DOHH2 (cell line): ENCODE data around the gene MBTPS1.

ENCODE experiments used
- H3F3A ChIP-seq: fragments of 200-600 bp; sonication (generic), shearing (Covaris generic); 2 replicates; pipeline ENCODE4 v1.6.0; 2016; ENCODE audit warnings: antibody characterized with exemption, mild to moderate bottlenecking; ENCODE audit not compliant: control insufficient read depth, insufficient read depth
- H3K27ac ChIP-seq: fragments of 200-600 bp; sonication (generic); 2 replicates; pipeline ENCODE4 v1.5.1; 2014; ENCODE audit warnings: low read depth, mild to moderate bottlenecking, low read length, moderate library complexity
- H3K27me3 ChIP-seq: fragments of 200-600 bp; sonication (generic); 2 replicates; pipeline ENCODE4 v1.6.1; 2014; ENCODE audit warnings: mild to moderate bottlenecking, low read length, mixed read lengths; ENCODE audit not compliant: control insufficient read depth
- H3K36me3 ChIP-seq: fragments of 200-600 bp; sonication (generic); 2 replicates; pipeline ENCODE4 v1.6.1; 2014; ENCODE audit warnings: mild to moderate bottlenecking, low read length, moderate library complexity, mixed read lengths; ENCODE audit not compliant: control insufficient read depth
- H3K4me1 ChIP-seq: fragments of 200-600 bp; sonication (generic); 2 replicates; pipeline ENCODE4 v1.6.1; 2014; ENCODE audit warnings: mild to moderate bottlenecking, low read length, mixed read lengths; ENCODE audit not compliant: control insufficient read depth
- H3K4me2 ChIP-seq: fragments of 200-600 bp; sonication (generic); 2 replicates; pipeline ENCODE4 v1.6.0; 2014; ENCODE audit warnings: mild to moderate bottlenecking, low read length, moderate library complexity
- H3K4me3 ChIP-seq: fragments of 200-600 bp; sonication (generic); 2 replicates; pipeline ENCODE4 v1.5.1; 2014; ENCODE audit warnings: mild to moderate bottlenecking, low read length, mixed read lengths
- H3K79me2 ChIP-seq: fragments of 200-600 bp; sonication (generic); 2 replicates; pipeline ENCODE4 v1.6.1; 2014; ENCODE audit warnings: mild to moderate bottlenecking, low read length, mixed read lengths; ENCODE audit not compliant: control insufficient read depth
- H3K9me2 ChIP-seq: fragments of 200-600 bp; sonication (generic); replicated peaks from 2 replicates; pipeline ENCODE4 v1.6.1; 2014; ENCODE audit warnings: mild to moderate bottlenecking, low read length, mixed read lengths; ENCODE audit not compliant: control insufficient read depth
- H3K9me3 ChIP-seq: fragments of 200-600 bp; sonication (generic); 2 replicates; pipeline ENCODE4 v1.6.1; 2014; ENCODE audit warnings: antibody characterized with exemption, low read length, mixed read lengths; ENCODE audit not compliant: control insufficient read depth, insufficient read depth
- H4K20me1 ChIP-seq: fragments of 200-600 bp; sonication (generic); 2 replicates; pipeline ENCODE4 v1.6.0; 2014; ENCODE audit warnings: low read depth, mild to moderate bottlenecking, antibody characterized with exemption, low read length, moderate library complexity; ENCODE audit not compliant: control insufficient read depth, insufficient read depth
- CTCF ChIP-seq: fragments of 200-600 bp; sonication (generic); IDR thresholded peaks from one replicate; pipeline ENCODE4 v1.5.1; 2014; ENCODE audit warnings: antibody characterized with exemption, mild to moderate bottlenecking, low read depth, low read length; ENCODE audit not compliant: poor library complexity, severe bottlenecking
- EZH2phosphoT487 ChIP-seq: fragments of 200-600 bp; sonication (generic); IDR thresholded peaks from 2 replicates; pipeline ENCODE4 v1.6.1; 2017; ENCODE audit warnings: borderline replicate concordance, mild to moderate bottlenecking, antibody characterized with exemption, low read length, moderate library complexity, mixed read lengths

The MBTPS1 gene

GRCh38 chr16:84079664-84080063, 37.1 kb downstream of the MBTPS1 start:
- Histone ChIP-seq H3K4me3 (no peak overlapping the region), H3K27ac (no peak overlapping the region), H3K4me2 (no peak overlapping the region), H3K36me3 (peaks cover 86% of the 10 kb centered on the region), H3K9me2 (no peaks in the 10 kb centered on the region), H3K79me2 (peaks cover 4% of the 10 kb centered on the region), H4K20me1 (no peaks in the 10 kb centered on the region), H3K4me1 (peaks cover 2% of the 10 kb centered on the region), H3K9me3 (no peaks in the 10 kb centered on the region), H3F3A (no peaks in the 10 kb centered on the region), H3K27me3 (no peaks in the 10 kb centered on the region)
- TF ChIP-seq CTCF (no peak), EZH2phosphoT487 (no peak)

GRCh38 chr16:84075376-84075775, 41.4 kb downstream of the MBTPS1 start:
- Histone ChIP-seq H3K4me3 (no peak overlapping the region), H3K9me3 (no peaks in the 10 kb centered on the region), H3K36me3 (peaks cover 71% of the 10 kb centered on the region), H3K4me2 (no peak overlapping the region), H4K20me1 (no peaks in the 10 kb centered on the region), H3K4me1 (no peaks in the 10 kb centered on the region), H3K27ac (no peak overlapping the region), H3K79me2 (peaks cover 4% of the 10 kb centered on the region), H3K27me3 (no peaks in the 10 kb centered on the region), H3F3A (no peaks in the 10 kb centered on the region), H3K9me2 (no peaks in the 10 kb centered on the region)
- TF ChIP-seq CTCF (no peak), EZH2phosphoT487 (no peak)

GRCh38 chr16:84074721-84075120, 42.0 kb downstream of the MBTPS1 start:
- Histone ChIP-seq H3K27ac (no peak overlapping the region), H4K20me1 (no peaks in the 10 kb centered on the region), H3K27me3 (no peaks in the 10 kb centered on the region), H3K9me2 (no peaks in the 10 kb centered on the region), H3K79me2 (peaks cover 4% of the 10 kb centered on the region), H3K4me2 (no peak overlapping the region), H3K9me3 (no peaks in the 10 kb centered on the region), H3F3A (no peaks in the 10 kb centered on the region), H3K4me3 (no peak overlapping the region), H3K4me1 (no peaks in the 10 kb centered on the region), H3K36me3 (peaks cover 71% of the 10 kb centered on the region)
- no peak for TF ChIP-seq EZH2phosphoT487
- TF ChIP-seq CTCF: no peak

- H3K27me3 ChIP-seq: no peaks in the 10 kb centered on the region
- H3F3A ChIP-seq: 0 out of 2 replicates have a peak, but pooled peaks cover under 1% of the 10 kb centered on the region
- TF ChIP-seq CTCF (no peak), EZH2phosphoT487 (no peak)
- no peaks in the 10 kb centered on the region for H3K79me2 ChIP-seq
- H3K27ac ChIP-seq: no peak overlapping the region
- no peak overlapping the region for H3K4me3 ChIP-seq
- no peak overlapping the region for H3K4me2 ChIP-seq
- H4K20me1 ChIP-seq: no peaks in the 10 kb centered on the region
- H3K36me3 ChIP-seq: peaks cover 80% of the 10 kb centered on the region
- no peaks in the 10 kb centered on the region for H3K4me1 ChIP-seq
- no peaks in the 10 kb centered on the region for H3K9me3 ChIP-seq
- H3K9me2 ChIP-seq: no peaks in the 10 kb centered on the region
Observed at GRCh38 chr16:84072014-84072413, 44.7 kb downstream of the MBTPS1 start.
